Heart left ventricle (tissue), 16 donors: ENCODE data around the gene NR2C2AP. TPM values are rescaled to one million over a fixed set of nuclear protein-coding genes. Genes with fewer than 3 reads are reported as not detected.

ENCODE experiments used
- ATAC-seq, 4 donors: fragments of 200-7000 bp; cut with Tn5 transposase; one replicate each; pipeline ENCODE4 v1.9.1; 2020 to 2022; ENCODE audit warnings: moderate library complexity in 4 of 4, mild to moderate bottlenecking in 3 of 4, moderate number of reproducible peaks in 1 of 4
- DNase-seq, 5 donors: peaks; one replicate each; pipeline ENCODE4 v3.0.0-alpha.2; 2020
- H3K27ac ChIP-seq, 12 donors: fragments of 200-600 bp; sonication (generic) in 4 of 12; one replicate each; pipeline versions ENCODE4 v1.5.0 to v1.8.0; 2016 to 2022; ENCODE audit warnings: mild to moderate bottlenecking in 2 of 12
- H3K27me3 ChIP-seq, 9 donors: fragments of 200-600 bp; sonication (generic) in 2 of 9; one replicate each; pipeline versions ENCODE4 v1.5.1 to v1.8.0; 2016 to 2022; ENCODE audit warnings: mild to moderate bottlenecking in 3 of 9
- H3K36me3 ChIP-seq, 9 donors: fragments of 200-600 bp; sonication (generic) in 2 of 9; one replicate each; pipeline versions ENCODE4 v1.5.0 to v1.8.0; 2018 to 2022; ENCODE audit warnings: mild to moderate bottlenecking in 2 of 9
- H3K4me1 ChIP-seq, 12 donors: fragments of 200-600 bp; sonication (generic) in 4 of 12; one replicate each; pipeline versions ENCODE4 v1.5.0 to v1.8.0; 2016 to 2022; ENCODE audit warnings: mild to moderate bottlenecking in 3 of 12
- H3K4me3 ChIP-seq, 12 donors: fragments of 200-600 bp; sonication (generic) in 4 of 12; one replicate each; pipeline versions ENCODE4 v1.5.0 to v1.8.0; 2017 to 2022; ENCODE audit warnings: mild to moderate bottlenecking in 9 of 12, moderate library complexity in 4 of 12
- H3K9me3 ChIP-seq, 12 donors: fragments of 200-600 bp; sonication (generic) in 4 of 12; one replicate each; pipeline versions ENCODE4 v1.5.0 to v1.8.0; 2016 to 2022; ENCODE audit warnings: mild to moderate bottlenecking in 1 of 12
- POLR2A ChIP-seq, 2 donors: fragments of 450-650 bp; IDR thresholded peaks; one replicate each; pipeline ENCODE4 v1.6.1; 2017; ENCODE audit warnings: antibody characterized with exemption in 2 of 2, mild to moderate bottlenecking in 2 of 2, moderate library complexity in 2 of 2
- WGBS, 4 donors: extraction: QIAGEN DNeasy Blood & Tissue Kit in 2 of 4; methylation state at CpG; one replicate each; pipeline versions ENCODE4 v1.1.5 to v1.1.7; 2013 to 2018; 5-methylcytosine and 5-hydroxymethylcytosine counted together
- intact Hi-C, 10 donors: fragments of 100-400 bp; cut with DNase I; formaldehyde crosslinking; loops; one replicate each; pipeline versions ENCODE4 v1.11.1 to v1.14.2; 2022
- polyA plus RNA-seq, 2 donors: library from polyadenylated mRNA; stranded (reverse); fragments of 200-250 nt; gene quantifications; one replicate each; pipeline ENCODE4 v1.2.3, GENCODE V29; 2013
- total RNA-seq, 9 donors: library from RNA; depleted of rRNA in 2 of 9; stranded (reverse); fragments of >200 nt in 2 of 9; fragmentation: NEBNext Ultra II Directional in 3 of 9; extraction: Animal tissue kit (Norgen Biotek cat#: 25700) in 3 of 9; gene quantifications; one replicate each; pipeline versions ENCODE4 v1.1.0 to v1.2.4, GENCODE V29; 2016 to 2023
- TF ChIP-seq, protein P1 (sequence below), 12 donors: fragments of 200-600 bp; sonication (generic) in 4 of 12; IDR thresholded peaks; one replicate each; pipeline versions ENCODE4 v1.5.0 to v1.8.0; 2018 to 2022; ENCODE audit warnings: antibody characterized with exemption in 12 of 12, mild to moderate bottlenecking in 5 of 12
- donor health status: ischemic (EF 13 %, LVEDD 7.1; RV severe dilation, severe dysfunction).
- donor health status: healthy with polysubstance abuse.
- donor health status: DM: no; HTN: yes; CAD: no.
- donor health status: DM: no; HTN: no; CAD: no.
- donor health status: ischemic (EF 25% LVEDD 6.9; RV normal size, moderate dysfunction).
- donor health status: ischemic (EF 25% LVEDD 5.7; RV mildly dilated, moderate dysfunction).
- donor health status: healthy.
- donor health status: DM: yes; HTN: yes; CAD: no.
- donor health status: ischemic (EF 35%, LVEDD 5.7; RV mildly dilated, moderate dysfunction).
- donor health status: nonischemic (EF 11% LVEDD 7.7; RV severe dilation, severe dysfunction).
- donor health status: DM: yes; HTN: yes; CAD: no.
- donor health status: PGD.
- donor health status: ischemic (EF 29% LVEDD 5.4; RV normal size, mild dysfunction).
- donor health status: nonischemic (EF 23%, LVEDD 6.1; RV moderate dilation, normal function).

NR2C2AP gene
- total and polyA plus RNA-seq, 11 donors = 2.6 to 26.2 (median 6.3) TPM

DNA sequence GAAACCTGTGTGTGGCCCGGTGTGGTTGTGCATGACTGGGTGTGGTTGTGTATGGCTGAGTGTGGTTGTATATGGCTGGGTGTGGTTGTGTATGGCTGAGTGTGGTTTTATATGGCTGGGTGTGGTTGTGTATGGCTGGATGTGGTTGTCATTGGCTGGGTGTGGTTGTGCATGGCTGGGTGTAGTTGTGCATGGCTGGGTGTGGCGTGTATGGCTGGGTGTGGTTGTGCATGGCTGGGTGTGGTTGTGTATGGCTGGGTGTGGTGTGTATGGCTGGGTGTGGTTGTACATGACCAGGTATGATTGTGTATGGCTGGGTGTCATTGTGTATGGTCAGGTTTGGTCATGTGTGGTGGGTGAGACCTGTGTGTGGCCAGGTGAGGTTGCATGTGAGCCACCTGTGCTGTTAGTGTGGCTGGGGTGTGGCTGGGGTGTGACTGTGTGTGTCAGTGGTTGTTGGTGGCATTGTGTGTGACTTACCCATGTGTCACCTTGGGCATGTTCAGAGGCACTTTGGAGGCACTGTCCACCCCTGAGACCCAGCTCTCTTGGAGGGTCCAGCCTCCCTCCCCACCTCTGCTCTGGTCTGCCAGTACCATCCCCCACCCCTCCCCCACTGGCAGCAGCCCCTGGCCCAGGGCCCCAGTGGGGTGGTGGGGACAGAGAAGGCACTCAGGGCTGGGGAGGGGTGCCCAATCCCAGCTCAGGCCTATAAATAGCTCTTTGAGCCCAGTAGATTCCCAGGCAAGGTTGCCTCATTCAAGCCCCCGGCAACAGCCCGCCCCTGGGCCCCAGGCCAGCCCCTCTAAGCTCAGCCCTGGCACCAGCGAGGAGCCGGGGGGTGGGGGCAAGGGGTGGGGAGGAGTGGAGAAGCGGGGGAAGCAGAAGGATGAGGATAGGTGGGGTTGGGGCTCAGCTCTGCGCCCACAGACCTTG lies 4.7 kb upstream of the NR2C2AP start:
- intact Hi-C loops = loop anchor here in 1 of 10 donors (10.0 kb wide), 1 partner anchor 117 kb away; the partner anchor contains the start of genes MAU2 and SUGP1
- Histone ChIP-seq H3K4me3 (no peak overlapping the region), H3K27ac (no peak overlapping the region), H3K9me3 (no peaks in the 10 kb centered on the region), H3K4me1 (peaks cover 0 to 4% (median under 1%) of the 10 kb centered on the region in 12 donors), H3K36me3 (no peaks in the 10 kb centered on the region), H3K27me3 (peaks cover 9 to 51% (median 28%) of the 10 kb centered on the region in 9 donors)
- no peak for TF ChIP-seq POLR2A (IDR thresholded peaks at IDR 0.05)
- TF ChIP-seq, protein P1, sequence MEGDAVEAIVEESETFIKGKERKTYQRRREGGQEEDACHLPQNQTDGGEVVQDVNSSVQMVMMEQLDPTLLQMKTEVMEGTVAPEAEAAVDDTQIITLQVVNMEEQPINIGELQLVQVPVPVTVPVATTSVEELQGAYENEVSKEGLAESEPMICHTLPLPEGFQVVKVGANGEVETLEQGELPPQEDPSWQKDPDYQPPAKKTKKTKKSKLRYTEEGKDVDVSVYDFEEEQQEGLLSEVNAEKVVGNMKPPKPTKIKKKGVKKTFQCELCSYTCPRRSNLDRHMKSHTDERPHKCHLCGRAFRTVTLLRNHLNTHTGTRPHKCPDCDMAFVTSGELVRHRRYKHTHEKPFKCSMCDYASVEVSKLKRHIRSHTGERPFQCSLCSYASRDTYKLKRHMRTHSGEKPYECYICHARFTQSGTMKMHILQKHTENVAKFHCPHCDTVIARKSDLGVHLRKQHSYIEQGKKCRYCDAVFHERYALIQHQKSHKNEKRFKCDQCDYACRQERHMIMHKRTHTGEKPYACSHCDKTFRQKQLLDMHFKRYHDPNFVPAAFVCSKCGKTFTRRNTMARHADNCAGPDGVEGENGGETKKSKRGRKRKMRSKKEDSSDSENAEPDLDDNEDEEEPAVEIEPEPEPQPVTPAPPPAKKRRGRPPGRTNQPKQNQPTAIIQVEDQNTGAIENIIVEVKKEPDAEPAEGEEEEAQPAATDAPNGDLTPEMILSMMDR (IDR thresholded peaks at IDR 0.05) = no peak
- ATAC-seq (no peak), DNase-seq (no peak)
- WGBS, 4 donors = 46 to 54% (median 50%) methylated on average over 8 of the region's 8 CpGs

DNA sequence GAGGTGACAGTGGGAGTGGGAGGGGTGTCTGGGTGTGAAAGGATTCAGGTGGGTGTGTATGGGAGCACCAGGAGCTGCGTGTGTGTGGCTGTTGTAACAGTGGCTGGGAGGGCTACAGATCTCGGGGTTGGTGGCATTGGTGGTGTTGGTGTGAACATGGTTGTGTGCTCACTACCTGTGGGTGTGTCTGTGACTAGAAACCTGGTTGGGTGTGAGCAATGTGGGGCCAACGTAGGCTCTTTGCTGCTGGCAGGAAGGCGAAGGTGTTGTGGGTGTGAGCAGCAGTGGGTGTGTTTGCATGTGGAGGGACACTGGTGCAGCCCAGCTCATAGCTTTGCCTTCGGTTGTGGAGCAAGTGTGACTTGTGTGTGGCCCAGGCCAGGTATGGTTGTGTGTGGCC lies 3.7 kb upstream of the NR2C2AP start:
- no peaks in the 10 kb centered on the region for H3K36me3 ChIP-seq
- peaks cover 0 to 13% (median 8%) of the 10 kb centered on the region in 12 donors for H3K4me1 ChIP-seq
- intact Hi-C loops = loop anchor here in 1 of 10 donors (10.0 kb wide), 1 partner anchor 118 kb away; the partner anchor contains the start of genes MAU2 and SUGP1
- no peaks in the 10 kb centered on the region for H3K9me3 ChIP-seq
- no peak for ATAC-seq
- peaks cover 8 to 42% (median 18%) of the 10 kb centered on the region in 9 donors for H3K27me3 ChIP-seq
- WGBS, 4 donors = 57 to 67% (median 59%) methylated on average over 5 of the region's 5 CpGs
- TF ChIP-seq POLR2A (IDR thresholded peaks at IDR 0.05) = no peak
- TF ChIP-seq, protein P1 (IDR thresholded peaks at IDR 0.05) = no peak
- H3K4me3 ChIP-seq = no peak overlapping the region
- no peak overlapping the region for H3K27ac ChIP-seq
- no peak for DNase-seq

DNA sequence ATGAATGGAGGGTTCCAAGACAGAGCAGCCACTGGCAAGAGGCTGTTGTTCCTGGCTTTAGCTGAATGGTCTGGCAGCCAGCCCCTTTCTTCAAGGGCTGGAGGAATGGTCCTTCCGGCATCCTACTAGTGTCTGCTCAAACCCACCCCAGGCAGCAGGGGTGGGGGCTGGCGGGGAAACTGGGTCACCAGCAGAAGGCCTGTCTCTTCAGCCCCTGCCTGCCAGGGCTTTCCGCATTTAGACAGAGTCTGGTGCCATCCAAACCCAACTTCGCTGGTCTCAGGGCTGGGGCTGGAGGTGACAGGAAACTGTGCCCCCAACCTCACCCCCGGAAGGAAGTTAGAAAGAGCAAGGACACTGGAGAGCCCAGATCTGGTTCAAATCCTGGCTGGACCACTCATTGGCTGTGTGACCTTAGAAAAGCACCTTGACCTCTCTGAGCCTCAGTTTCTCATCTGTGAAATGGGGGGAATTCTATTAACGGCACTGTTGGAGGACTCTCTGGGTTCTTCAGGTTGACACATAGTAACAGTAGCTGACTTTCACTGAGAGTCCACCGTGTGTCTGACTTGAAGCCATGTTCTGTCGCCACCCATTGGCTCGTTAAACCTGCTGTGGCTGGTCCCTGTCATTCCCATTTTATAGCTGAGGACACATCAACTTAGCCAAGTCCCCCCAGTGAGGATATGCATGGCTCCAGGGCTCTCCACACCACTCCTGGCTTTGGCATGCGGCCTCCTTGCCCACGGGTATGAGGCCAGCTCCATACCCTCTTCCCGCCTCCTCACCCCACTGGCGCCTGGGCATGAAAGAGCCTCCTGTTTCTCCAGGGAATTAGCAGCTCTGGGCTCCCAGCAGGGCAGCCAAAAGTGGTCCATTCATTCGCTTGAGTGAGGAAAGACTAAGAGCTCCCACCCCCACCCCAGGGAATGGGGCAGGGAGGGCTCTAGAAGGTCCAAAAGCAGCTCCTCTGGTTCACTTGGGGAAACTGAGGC lies 2.5 kb upstream of the NR2C2AP start:
- intact Hi-C loops = loop anchor here in 1 of 10 donors (10.0 kb wide), 1 partner anchor 119 kb away; the partner anchor contains the start of genes MAU2 and SUGP1
- Histone ChIP-seq H3K36me3 (peaks cover 0 to 11% (median 0%) of the 10 kb centered on the region in 9 donors), H3K4me3 (no peak overlapping the region), H3K27ac (no peak overlapping the region), H3K27me3 (peaks cover 0 to 29% (median 6%) of the 10 kb centered on the region in 9 donors), H3K9me3 (no peaks in the 10 kb centered on the region), H3K4me1 (peaks cover 0 to 13% (median 8%) of the 10 kb centered on the region in 12 donors)
- no peak for DNase-seq
- ATAC-seq = no peak
- WGBS, 4 donors = 37 to 49% (median 45%) methylated on average over 13 to 14 of the region's 14 CpGs
- TF ChIP-seq, protein P1 (IDR thresholded peaks at IDR 0.05) = no peak
- no peak for TF ChIP-seq POLR2A (IDR thresholded peaks at IDR 0.05)
